Measurements from ENCODE around the gene PVR.

Gene PVR

GRCh38 chr19:44643605-44644401 lies at the start of gene PVR:
Gene PVR (plus strand): TSS chr19:44643910. CDS start chr19:44644097, 187 bp downstream.
- peak; percentile 87 for DNase-seq

DNA sequence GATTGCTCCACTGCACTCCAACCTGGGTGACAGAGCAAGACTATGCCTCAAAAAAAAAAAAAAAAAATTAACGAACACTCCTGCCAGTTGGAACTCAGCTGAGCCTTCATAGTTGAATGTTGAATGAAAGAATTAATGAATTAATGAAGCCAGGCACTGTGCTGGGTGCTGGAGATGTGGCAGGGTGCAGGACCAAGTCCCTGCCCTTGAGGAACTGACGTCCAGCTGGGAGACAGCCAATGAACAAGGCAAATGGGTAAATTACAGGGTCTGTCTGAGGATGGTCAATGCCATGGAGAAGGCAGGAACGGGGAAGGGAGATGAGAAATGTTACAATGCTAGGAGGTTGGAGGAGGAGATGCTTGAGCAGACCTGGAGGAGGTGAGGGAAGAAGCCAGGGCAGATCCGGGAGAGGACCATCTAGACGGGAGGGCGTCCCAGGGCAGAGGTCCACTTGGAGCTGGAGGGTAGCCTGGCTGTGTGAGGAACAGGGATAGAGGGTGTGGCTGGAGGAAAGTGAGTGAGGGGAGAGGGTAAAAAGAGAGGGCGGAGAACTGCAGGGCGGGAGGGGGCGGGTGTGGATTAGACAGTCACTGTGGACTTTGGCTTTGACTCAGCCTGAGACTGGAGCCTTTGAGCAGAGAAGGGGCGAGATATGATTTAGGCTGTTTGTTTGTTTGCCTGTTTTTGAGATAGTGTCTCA lies 47.1 kb upstream of the PVR start:
- DNase-seq, result no peak

DNA sequence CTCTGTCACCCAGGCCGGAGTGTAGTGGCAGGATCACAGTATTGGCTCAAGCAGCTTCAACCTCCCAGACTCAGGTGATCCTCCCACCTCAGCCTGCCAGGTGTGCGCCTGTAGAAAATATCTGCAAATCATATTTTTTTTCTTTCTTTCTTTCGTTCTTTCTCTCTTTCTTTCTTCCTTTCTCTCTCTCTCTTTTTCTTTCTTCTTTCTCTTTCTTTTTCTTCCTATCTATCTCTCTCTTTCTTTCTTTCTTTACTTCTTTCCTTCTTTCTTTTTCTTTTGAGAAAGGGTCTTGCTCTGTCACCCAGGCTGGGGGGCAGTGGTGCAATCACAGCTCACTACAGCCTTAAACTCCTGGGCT lies 46.6 kb upstream of the PVR start:
- no peak for DNase-seq

- DNase-seq, result no peak
Observed at GRCh38 chr19:44598355-44598754, 45.4 kb upstream of the PVR start.

GRCh38 chr19:44598880-44599279 lies 44.8 kb upstream of the PVR start:
- DNase-seq, result no peak

DNA sequence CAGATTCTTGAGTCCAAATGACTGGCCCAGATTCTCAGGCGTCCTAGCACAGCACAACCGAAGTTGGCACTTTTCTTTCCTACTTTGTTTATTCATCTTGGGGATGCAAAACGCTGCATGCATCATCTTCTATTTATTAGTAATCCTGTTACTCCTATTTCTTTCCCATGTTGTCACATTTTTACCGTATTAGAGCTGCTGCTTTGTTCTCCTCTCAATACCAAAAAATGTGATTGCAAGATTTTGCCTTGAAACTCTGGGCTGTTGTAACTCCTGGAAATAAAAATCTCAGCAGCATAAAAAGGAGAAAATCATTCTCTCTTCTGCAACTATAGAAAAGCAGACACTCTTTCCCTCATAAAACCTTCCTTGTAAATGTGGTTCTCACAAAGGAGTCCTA lies 43.2 kb upstream of the PVR start:
- DNase-seq, result no peak

DNA sequence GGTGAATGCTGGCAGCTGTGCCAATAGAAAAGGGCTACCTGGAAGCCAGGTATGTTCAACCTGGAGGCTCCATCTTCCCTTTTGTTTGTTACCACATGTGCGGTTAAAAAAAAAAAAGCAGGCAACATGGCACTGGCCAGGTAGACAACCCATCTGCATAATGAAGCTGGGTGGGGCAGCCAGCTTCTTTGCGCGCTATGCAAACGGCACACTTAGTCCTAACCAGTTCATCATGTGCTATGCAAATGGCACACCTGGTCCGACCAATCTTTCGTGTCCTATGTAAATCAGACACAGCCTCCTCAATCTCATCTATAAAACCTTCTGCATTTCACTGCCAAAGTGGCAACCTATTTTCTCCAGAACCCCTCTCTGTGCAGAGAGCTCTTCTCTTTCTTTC lies 41.6 kb upstream of the PVR start:
- DNase-seq, result peak; percentile 68

- no peak for DNase-seq
Observed at GRCh38 chr19:44603201-44603945, 40.3 kb upstream of the PVR start.

DNA sequence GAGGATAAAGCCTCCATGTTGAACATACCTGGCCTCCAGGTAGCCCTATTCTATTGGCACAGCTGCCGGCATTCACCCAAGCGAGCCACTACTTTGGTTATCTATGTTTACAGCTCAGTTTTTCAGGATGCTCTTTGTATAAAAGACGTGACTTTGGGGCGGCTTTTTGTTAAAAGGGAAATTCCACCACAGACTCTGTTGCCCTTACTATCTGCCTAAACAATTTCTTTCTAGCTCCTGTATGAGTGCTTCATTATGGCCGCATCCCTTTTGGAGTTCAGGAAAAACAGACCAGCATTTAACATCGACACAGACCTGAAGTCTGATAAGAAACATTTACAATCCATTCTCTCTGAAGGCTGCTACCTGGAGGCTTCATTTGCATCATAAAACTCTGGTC lies 39.5 kb upstream of the PVR start:
- no peak for DNase-seq

GRCh38 chr19:44605547-44605946 lies 38.2 kb upstream of the PVR start:
- no peak for DNase-seq

GRCh38 chr19:44607049-44607448 lies 36.7 kb upstream of the PVR start:
- no peak for DNase-seq

DNA sequence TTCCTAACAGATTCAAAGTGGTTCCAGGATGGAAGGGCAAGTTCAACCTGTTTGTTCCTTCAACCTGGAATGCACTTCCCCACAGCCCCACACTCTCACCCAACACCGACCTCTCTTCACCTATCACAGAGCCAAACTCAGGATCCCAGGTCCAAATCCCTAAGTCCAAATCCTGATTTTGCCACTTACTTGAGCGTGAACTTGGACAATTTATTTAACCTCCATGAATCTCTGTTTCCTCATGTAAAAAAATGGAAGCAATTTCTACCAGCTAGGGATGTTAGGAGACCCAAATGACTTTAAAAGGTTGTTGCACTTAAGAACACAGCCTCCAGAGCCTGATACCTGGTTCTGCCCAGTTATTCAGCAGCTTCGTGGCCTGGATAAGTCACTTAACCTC lies 35.8 kb upstream of the PVR start:
- no peak for DNase-seq

DNA sequence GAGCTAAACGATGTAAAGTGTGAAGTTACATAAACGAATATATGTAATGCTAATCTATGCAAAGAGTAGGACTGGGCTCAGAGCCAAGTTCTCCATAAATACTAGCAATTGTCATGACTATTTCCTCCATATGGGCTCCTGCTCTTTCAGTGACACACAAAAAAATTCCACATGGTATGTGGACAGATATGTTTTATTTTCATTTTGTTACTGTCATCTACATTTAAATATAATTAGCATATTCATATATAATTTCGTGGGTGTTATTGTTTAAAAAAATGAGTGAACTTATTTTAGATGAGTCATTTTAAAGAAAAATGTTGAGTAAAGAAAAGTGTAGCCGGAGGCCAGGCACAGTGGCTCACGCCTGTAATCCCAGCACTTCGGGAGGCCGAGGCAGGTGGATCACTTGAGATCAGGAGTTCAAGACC lies 35.3 kb upstream of the PVR start:
- DNase-seq, result peak; percentile 55

- DNase-seq, result no peak
Observed at GRCh38 chr19:44609219-44609618, 34.5 kb upstream of the PVR start.

- peak; percentile 50 for DNase-seq
Observed at GRCh38 chr19:44610497-44610896, 33.2 kb upstream of the PVR start.

DNA sequence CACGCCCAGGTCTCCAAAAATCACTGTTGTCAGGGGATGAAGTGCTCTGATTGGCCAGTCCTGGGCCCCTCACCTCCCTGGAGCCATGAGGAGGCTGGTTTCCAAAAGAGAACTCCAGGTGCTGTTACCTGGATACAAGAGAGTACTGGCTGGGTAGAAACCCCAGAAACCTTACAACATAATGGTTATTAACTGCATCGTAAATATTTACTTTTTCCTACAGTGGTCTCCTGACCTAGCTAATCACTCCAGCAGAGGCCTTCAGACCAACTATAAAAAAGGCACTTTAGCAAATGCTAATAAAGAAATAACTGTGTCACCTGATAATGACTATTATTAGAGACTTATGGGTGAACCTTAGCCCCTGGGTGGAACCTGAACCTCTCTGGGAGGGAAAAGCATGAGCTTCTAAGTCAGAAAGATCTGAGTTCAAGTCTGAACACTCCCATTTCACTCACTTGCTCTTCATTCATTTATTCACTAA lies 31.9 kb upstream of the PVR start:
- DNase-seq, result peak; percentile 63

DNA sequence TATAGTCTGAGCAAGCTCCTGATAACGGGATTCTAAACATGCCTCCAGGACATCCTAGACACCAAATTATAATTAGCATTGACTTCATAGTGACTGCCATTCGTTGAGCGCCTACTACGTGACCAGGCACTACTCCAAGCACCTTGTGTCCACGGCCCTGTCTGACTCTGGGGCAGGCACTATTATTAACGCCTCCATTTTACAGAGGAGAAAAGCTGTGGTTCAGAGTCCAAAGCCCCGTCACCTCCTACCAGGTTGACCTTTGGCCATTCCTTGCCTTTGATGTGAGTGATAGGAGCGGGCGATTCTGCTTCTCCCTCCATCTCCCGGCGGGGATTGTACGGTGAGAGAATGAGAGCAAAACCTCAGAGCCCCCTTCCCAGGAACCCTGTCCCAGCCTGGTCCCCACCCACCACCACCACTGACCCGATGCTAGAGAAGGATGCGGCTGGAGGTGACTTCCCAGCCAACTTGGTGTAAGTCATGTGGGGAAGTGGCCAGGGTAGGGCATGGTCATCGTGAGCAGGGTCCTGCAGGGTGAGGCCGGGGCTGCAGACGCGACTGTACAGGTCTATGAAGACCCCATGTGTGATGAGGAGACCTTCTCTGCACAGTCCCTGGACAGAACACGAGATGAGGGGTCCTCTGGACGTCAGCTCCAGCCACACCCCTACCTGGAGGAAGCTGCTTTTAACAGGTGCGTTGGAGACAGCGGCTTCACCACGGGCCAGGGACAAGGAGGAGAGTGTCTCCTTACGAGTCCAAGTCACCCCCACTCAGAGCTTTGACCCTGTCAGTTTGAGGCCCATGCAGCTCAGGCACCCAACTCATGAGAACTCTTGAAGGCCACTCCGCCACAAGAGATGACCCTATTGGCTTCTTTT lies 30.2 kb upstream of the PVR start, which contains the start of gene IGSF23:
Gene IGSF23, plus strand, starts transcription at position 269 of the 884 bp plus-strand sequence. Its CDS starts 83 bp downstream, at position 352.
- DNase-seq, result no peak

GRCh38 chr19:44614313-44614712 lies 29.4 kb upstream of the PVR start:
- no peak for DNase-seq

DNA sequence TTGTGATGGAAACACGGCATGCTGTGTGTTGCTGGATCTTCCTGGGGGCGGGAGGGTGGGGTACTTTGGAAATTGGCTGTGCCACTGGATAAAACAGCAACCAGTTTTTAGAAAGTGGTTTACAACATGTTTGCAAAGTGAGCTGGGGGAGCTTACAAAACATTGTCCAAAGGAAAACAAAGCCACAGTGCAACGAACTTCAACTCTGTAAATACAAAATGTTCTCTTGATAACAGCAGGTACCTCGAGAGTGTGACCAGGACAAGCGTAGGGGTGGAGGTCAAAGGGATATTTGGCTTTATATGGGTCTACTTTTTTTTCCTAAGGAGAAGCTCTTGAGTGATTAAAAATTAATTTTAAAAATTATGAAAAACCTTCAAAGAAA lies 27.9 kb upstream of the PVR start:
- DNase-seq, result no peak

- DNase-seq, result no peak
Observed at GRCh38 chr19:44617110-44617880, 26.4 kb upstream of the PVR start.

DNA sequence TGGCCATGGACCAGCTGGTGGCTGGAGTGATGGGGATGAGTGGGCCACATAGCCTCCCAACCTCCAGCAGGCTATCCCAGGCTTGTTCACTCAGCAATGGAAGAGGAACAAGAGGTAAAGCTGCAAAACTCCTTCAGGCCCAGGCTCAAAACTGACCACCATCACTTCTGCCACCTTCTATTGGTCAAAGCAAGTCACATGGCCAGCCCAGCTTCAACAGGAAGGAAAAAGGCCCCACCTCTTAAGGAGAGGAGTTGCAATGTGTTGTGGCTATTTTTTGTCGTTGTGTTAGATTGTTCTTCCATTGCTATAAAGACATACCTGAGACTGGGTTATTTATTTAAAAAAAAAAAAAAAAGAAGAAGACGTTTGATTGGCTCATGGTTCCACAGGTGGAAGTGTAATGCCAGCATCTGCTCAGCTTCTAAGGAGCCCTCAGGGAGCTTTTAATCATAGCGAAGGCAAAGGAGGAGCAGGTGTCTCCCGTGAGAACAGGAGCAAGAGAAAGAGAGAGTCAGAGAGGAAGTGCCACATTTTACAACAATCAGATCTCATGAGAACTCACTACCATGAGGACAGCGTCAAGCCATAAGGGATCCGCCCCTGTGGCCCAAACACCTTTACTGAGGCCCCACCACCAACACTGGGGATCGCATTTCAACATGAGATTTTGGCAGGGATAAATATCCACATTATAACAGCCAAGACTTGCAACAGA lies 24.9 kb upstream of the PVR start:
- DNase-seq, result no peak

All from DMS53 (cell line).